Measurements from ENCODE around the gene PTS. TPM values are rescaled to one million over a fixed set of nuclear protein-coding genes. Genes with fewer than 3 reads are reported as not detected.

PTS gene
- total RNA-seq, 1 donor from 2014 or later, result 43.5 TPM

- DNase-seq (ENCODE audit: low read depth), result peak; percentile 78
Measured at GRCh38 chr11:112221274-112221835, 4.9 kb upstream of the PTS start.

DNA sequence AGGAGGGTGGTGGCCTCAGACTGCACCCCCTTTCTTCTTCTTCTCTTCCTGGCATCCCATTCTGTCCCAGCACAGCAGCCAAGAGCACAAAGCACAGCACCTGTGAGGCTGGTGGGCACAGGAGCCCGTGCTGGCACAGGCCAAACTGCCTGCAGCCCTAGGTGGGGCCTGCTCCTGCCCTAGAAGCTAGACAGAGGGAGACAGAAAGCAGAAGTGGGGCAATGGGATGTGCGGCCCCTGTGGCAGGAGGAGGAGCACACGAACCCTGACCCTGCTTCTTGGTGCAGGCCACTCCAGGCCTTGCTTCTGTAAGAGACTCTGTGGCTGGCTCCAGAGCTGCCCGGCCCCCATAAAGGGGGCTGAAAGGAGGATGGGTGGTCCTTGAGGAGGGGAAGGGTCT, 3.9 kb upstream of the PTS start:
- no peak for DNase-seq (ENCODE audit: low read depth)

GRCh38 chr11:112223121-112223520, 3.1 kb upstream of the PTS start:
- no peak for DNase-seq (ENCODE audit: low read depth)

DNA sequence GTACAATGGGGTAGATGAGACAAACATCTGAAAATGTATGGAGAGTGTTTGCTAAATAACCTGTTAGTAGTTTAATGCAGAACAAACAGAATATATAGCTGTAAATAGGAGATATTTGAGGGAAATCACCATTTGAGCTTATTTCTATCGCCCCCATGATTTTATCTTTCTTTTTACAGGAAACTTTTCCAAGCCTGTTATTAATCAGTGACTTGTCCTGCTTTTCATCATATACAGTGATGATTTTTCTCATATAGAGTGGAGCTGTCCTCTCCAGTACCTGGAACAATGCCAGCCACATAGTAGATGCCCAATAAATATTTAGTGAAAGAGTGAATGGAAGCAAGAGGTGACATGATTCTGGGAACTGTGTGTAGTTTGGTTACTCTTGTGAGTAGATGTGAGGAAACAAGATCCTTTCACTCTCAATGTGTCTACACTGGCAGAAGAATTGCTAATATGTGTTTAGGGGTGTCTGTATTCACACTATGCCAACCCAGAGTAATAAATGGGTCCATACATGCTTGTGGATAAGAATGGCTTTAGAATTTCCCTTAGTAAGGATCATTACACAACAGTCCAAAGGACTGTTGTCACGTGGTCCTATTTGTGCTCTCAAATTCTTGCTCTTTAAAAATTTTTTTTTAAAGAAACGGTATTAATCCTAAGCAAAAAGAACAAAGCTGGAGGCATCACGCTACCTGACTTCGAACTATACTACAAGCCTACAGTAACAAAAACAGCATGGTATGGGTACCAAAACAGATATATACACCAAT, 2.3 kb upstream of the PTS start:
- DNase-seq (ENCODE audit: low read depth), result no peak

GRCh38 chr11:112225753-112226061, 521 bp upstream of the PTS start:
- peak; percentile 69 for DNase-seq (ENCODE audit: low read depth)

DNA sequence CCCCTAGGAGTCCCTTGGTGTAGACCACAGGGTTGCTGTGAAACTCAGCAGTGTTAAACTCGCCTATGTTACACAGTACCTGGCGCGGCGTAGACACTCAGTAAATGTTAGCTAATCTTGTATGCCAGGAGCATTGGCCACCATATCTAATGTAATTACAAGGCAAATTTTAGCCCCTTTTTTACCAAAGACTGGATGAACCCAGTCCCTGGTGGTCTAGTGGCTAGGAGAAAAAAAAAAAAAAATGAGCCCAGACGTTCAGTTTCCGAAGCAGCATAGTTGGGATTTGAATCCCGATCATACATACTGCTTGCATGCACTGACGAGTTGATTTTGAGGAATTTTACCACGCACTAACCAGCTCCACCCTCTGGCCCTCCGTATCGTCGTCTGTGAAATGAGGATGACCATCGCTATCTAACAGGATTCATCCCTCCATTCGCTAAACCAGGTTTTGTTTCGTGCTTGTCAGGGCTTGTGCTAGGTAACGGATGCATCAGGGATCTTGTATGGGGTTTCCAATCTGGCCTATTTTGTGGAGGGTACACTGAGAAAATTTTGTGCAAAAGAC, 688 bp downstream of the PTS start:
- peak; percentile 24 for DNase-seq (ENCODE audit: low read depth)

GRCh38 chr11:112227471-112227870, 1.2 kb downstream of the PTS start:
- DNase-seq (ENCODE audit: low read depth), result no peak

GRCh38 chr11:112228706-112229105, 2.5 kb downstream of the PTS start:
- no peak for DNase-seq (ENCODE audit: low read depth)

DNA sequence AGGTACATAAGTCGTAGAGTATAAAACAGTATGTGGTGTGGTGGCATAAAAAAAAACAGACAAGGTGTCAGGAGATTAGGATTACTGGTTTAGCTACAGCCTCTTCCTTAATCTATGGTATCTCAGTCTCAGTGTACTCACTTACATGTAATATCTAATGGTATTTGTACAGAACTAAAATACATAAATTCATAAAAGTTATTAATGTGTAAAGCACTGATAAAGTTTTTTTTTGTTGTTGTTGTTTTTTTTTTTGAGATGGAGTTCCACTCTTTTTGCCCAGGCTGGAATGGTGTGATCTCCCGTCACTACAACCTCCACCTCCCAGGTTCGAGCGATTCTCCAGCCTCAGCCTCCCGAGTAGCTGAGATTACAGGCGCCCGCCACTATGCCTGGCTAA, 2.9 kb downstream of the PTS start:
- no peak for DNase-seq (ENCODE audit: low read depth)

- DNase-seq (ENCODE audit: low read depth), result peak; percentile 30
Measured at GRCh38 chr11:112229746-112230433, 3.7 kb downstream of the PTS start.

- no peak for DNase-seq (ENCODE audit: low read depth)
Measured at GRCh38 chr11:112231952-112232351, 5.7 kb downstream of the PTS start.

- no peak for DNase-seq (ENCODE audit: low read depth)
Measured at GRCh38 chr11:112235750-112236390, 9.6 kb downstream of the PTS start.

GRCh38 chr11:112237451-112237850, 11.2 kb downstream of the PTS start:
- no peak for DNase-seq (ENCODE audit: low read depth)

DNA sequence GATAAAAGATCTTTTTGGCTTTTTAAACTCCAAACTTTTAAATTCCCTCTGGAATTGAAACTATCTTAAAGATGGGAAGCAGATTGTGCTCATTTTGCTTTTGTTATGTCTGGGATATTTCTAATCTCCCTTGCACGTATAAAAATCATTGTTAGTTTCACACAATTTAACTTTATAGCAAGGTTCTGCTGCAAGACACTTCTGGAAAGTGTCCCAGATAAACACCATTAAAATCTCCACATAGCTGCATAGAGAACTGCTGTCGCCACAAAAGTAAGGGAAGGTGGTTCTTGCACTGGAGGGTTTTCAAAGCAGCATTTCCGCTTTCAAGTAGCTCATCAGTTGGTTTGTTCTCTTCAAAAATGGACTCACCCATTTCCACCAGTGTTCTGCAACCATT, 11.8 kb downstream of the PTS start:
- DNase-seq (ENCODE audit: low read depth), result peak; percentile 56

- DNase-seq (ENCODE audit: low read depth), result no peak
Measured at GRCh38 chr11:112241486-112241885, 15.3 kb downstream of the PTS start.

GRCh38 chr11:112247201-112247600, 21.0 kb downstream of the PTS start:
- DNase-seq (ENCODE audit: low read depth), result no peak

GRCh38 chr11:112248201-112248600, 22.0 kb downstream of the PTS start:
- peak; percentile 54 for DNase-seq (ENCODE audit: low read depth)

GRCh38 chr11:112249871-112250610, 23.8 kb downstream of the PTS start:
- peak; percentile 7 for DNase-seq (ENCODE audit: low read depth)

- DNase-seq (ENCODE audit: low read depth), result no peak
Measured at GRCh38 chr11:112253605-112254242, 27.5 kb downstream of the PTS start.

GRCh38 chr11:112255067-112255720, 29.0 kb downstream of the PTS start:
- no peak for DNase-seq (ENCODE audit: low read depth)

- no peak for DNase-seq (ENCODE audit: low read depth)
Measured at GRCh38 chr11:112260490-112260889, 34.3 kb downstream of the PTS start, which contains the start of gene PLET1. PLET1 (minus strand) TSS chr11:112260860; CDS start chr11:112260589, 271 bp downstream.
